IPS DF 4.7 (cell line): ENCODE results near the gene RGS5.

Source experiments
- DNase-seq: peaks from one replicate; pipeline ENCODE4 v3.0.0-alpha.2; 2013; ENCODE audit warnings: low spot score; ENCODE audit errors: extremely low read depth

Gene RGS5

GRCh38 chr1:163182330-163182949 lies 20.3 kb downstream of the RGS5 start:
- DNase-seq: no peak

GRCh38 chr1:163178628-163179027 lies 24.1 kb downstream of the RGS5 start:
- no peak for DNase-seq

- no peak for DNase-seq
Measured at GRCh38 chr1:163176797-163177196, 25.9 kb downstream of the RGS5 start.

DNA sequence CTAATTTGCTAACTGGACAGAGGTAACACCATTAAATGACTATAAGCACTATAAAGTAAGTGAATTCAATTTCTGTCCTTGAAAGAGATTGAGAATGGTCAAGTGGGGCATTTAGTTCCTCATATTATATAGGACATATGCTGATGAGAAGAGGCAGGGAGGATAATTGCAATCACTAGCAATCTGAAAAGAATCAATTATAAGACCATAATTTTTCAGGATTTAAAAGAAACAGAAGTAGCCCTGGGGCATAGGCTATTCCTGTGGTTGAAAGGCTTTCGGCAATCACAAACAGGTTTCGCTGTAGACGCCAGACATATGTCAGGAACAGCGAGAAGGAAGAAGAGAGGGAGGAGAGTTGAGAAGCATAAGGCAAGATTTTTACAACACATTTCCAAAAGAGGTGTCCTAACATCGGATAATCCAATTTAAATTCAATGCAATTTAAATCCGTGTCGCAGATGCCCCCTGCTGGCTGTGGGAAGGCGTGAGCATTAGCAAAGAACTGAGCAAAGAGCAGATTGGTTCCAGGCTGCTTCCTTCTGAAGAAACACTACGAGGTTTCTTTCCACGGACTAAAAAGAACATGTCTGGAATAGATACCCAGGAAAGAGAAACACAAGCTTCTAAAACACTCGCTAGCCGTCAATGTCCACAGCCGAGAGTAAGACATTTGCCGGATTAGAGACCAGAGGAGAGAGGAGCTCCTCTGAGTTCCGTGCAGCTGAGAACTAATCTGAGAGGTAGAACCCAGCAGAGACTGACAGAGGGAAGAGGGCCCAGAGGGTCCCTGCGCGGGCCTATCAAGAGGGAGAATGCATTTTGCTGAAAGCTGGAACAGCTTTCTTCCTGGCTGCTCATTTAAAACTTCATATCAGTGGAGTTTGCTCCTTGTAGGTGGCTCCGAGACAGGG lies 27.9 kb downstream of the RGS5 start:
- DNase-seq: no peak

GRCh38 chr1:163173121-163173520 lies 29.6 kb downstream of the RGS5 start:
- DNase-seq: no peak

DNA sequence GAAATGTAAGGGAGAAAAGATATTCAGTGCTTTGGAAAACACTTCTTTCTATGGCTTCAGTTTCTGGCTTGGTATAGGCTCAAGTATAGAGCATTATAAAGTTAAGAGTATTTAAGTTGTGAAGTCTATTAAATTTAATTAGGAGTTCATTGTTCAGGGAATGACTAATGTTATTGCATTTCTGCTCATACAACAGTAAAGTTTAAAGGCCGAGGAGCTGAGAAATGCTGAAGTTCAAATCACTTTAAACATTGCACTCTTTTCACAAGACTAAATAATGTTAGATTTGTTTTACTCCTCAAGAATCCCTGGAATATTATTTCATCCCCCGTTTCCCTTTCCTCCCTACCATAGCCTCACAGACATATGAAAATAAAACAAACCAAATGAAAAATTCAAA lies 30.1 kb downstream of the RGS5 start:
- DNase-seq: no peak

DNA sequence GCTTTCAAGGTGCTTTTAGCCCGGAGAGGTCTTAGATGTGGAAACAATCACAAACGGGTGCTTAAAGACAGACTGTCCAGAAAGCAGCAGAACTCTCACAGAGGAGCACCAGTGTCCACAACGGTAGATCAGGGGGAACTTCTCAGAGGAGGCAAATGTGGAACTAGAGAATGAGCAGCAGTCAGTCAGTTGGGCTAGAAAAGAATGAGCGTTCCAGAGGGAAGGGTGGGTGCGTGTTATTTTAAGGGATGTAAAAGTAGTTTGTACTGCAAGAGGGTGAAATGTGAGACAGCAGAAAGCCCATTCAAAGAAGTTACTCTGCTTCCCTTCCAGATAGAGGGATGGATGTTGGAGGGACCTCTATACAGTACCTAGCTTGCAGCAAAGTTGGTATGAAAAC lies 30.9 kb downstream of the RGS5 start:
- DNase-seq: no peak

DNA sequence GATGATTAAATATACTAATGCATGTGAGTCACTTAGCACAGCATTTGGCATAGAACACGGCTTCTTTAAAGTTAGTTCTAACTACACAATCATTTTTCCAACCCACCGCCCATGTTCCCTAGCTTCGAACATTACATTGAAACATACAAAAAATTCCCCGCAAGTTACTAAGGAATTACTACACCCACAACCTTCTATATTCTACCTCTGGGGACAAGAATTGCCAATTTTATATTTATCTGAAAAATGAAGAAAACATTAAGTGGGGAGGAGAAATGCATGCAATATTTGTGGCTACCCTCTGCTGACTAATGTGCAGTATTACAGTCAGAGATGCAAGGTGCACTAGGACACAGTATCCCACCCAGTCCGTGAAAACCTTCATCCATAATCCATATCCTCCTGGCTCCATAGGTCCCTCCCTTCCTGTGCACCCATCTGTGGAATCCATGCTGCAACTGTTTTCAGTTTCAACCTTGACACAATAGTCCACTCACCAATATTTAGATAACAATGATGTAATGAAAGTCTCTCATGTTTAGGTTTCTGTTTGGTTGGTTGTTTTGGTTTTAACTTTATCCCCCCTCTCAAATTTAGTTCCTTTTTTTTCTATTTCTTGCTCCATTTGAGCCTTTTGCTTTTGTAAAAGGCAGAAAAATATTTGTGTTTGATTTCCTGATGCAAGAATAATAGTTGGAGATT lies 31.6 kb downstream of the RGS5 start:
- DNase-seq: no peak

DNA sequence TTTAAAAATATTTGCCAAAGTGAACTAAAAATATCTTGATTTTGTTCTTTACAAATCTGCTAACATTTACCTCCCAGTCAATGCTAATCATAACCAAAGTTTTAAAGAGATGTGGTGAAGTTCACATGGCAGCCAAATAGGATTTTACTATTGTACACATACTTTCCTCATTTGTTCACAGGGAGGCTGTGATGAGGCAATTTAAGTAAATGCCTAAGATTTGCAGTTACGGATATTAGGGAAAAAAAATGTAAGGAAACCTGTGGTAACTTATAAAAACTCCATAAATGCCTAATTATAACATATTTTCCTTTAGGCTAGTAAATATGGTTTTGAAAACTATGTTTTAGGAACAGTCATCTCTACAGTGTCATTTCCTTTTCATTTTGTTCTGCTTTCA lies 32.4 kb downstream of the RGS5 start:
- DNase-seq: no peak

DNA sequence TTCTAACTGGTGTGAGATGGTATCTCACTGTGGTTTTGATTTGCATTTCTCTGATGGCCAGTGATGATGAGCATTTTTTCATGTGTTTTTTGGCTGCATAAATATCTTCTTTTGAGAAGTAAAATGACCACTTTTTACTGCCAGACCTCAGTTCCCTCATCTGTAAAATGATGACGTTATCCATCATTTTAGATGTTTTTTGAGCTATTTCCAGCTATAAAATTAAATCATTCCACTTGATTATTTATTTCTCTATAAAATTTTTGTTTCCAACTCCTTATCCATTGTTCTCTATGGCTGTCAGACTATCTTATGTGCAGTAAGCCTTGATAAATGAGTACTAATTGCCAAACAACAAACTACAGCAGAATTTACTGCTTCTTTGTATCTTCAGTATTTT lies 33.2 kb downstream of the RGS5 start:
- no peak for DNase-seq

GRCh38 chr1:163168053-163168452 lies 34.7 kb downstream of the RGS5 start:
- no peak for DNase-seq

DNA sequence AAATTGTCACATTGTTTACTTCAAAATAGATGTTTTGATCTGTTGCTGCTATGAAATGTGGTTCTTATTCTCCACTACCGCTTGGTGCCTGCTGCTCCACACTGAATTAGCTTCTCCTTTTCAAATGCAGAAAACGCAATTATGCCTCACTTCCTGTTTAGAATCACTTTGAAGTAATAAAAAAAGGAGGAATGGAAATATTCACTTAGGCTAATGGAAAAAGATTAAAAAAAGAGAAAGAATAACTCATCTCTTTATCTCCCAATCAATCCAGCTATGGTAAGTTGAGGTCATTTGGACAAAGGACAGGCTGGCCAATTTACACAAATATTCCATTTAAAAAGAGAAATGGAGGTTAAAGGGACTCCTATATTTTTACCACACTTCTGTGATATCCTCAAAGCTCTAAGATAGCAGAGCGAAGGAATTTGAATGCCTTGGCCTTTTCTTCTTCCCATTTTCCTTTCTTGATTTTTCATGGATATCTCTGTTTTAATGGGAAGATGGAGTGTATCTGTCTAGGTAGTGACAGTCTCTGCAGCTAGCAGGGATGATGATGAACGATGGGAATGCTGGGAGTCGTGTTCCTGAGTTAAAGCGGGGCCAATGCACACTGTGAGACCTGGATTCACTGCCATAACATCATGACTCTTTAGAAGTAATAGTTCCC lies 35.7 kb downstream of the RGS5 start:
- DNase-seq: no peak

GRCh38 chr1:163165119-163165518 lies 37.6 kb downstream of the RGS5 start:
- DNase-seq: no peak

DNA sequence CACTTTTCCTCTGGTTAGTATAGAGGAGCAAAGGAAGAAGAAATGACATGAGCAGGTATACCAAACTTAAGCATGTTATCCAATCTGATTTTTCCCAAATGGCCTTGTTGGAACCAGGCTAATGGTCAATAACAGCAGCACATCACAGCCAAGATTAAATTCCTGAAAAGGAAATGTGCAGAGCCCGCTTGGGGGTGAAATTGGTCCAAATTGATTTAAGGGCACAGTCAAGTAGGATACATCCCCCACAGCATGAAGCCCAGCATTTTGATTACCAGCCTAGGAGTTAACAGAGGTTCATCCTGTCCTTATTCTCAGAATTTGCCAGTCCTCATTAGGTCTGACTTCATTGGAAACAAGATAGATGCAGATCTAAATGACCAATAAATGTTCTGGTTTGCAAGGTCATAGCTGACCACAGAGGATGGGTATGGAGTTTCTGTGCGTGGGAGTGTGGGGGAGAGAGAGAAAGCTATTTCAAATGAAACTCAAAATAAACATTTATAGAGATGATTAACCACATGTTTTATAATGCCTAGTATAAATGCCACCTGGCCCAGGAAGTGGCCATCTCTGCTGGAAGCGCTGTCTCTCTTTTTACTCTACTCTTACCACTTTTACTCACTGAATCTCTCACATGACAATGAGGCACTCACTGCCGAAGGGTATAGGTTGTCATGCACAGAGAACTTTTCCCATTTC lies 38.7 kb downstream of the RGS5 start:
- no peak for DNase-seq

- no peak for DNase-seq
Measured at GRCh38 chr1:163163163-163163562, 39.6 kb downstream of the RGS5 start.

- DNase-seq: no peak
Measured at GRCh38 chr1:163162381-163162914, 40.3 kb downstream of the RGS5 start.

GRCh38 chr1:163161841-163162240 lies 40.9 kb downstream of the RGS5 start:
- no peak for DNase-seq

- DNase-seq: no peak
Measured at GRCh38 chr1:163161337-163161736, 41.4 kb downstream of the RGS5 start.

DNA sequence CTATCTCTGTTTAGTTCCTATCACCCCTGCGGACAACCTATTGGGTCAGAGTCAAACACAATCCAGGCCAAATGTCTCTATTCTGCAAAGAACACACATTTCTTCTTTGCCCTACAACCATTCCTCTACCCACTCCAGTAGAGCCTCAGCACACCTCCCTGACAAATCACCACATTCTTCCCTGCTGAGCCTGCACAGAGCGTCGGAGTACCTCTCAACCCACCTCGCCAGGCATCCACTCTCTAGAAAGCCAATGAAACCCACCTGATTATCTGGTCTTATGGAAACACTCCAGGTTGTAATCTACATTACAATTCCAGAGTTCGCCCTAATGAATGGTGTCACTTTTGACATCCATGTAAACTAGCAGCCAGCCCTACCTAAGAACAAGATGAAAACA lies 47.1 kb downstream of the RGS5 start:
- DNase-seq: no peak

DNA sequence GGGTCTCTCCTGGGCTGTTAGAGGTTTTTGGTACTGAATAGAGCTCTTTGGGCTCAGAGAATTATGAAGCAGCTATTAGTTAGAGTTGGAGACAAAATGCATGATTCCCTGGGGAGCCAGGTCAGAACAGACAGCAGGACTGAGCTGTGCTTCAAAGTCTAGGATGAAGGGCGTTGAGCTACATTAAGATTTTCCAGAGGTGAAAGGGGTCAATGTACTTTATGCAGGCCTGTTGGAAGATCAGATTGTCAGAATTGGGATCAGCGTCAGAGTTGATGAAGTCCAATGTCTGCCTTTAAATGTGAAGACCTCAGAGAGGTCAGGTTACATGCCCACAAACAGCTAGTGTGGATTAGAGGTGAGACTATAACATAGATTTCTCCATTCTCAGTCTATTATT lies 53.8 kb downstream of the RGS5 start:
- no peak for DNase-seq

DNA sequence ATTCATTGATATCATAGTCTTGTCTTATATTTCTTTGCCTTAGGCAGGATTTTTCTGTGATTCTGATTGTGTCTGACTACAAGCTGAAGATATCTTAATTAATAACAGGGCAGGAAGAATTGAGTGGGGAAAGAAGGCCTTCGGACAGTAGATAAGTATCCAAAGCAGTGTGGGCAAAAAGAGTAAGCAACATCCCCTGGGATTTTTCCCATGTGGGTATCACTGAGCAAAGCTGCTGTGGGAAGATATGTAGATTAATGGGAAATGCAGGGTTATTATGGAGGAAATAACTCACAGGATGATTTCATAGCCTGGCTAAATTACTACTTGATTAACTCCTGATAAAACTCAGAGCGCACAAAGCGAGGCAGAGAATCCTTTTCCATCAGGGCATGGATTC lies 55.7 kb downstream of the RGS5 start:
- no peak for DNase-seq
